A549 (cell line): ENCODE results near the gene SNW1.

ENCODE experiments used
- FOSB ChIP-seq: fragments of 250-450 bp; sonication (Bioruptor Pico); IDR thresholded peaks from 2 replicates; pipeline ENCODE4 v1.5.0; 2020; ENCODE audit warnings: mild to moderate bottlenecking, moderate library complexity
- MAZ ChIP-seq: fragments of 150-350 bp; IDR thresholded peaks from 2 replicates; pipeline ENCODE4 v1.6.1; 2014; ENCODE audit warnings: antibody characterized with exemption, low read depth, low read length, borderline replicate concordance
- NR3C1 ChIP-seq: fragments of >200 bp; sonication (Bioruptor Twin); formaldehyde crosslinking; IDR thresholded peaks from 3 replicates; pipeline ENCODE4 v1.6.1; 2017
- RCOR1 ChIP-seq: fragments of 150-350 bp; IDR thresholded peaks from 2 replicates; pipeline ENCODE4 v1.6.1; 2014; ENCODE audit warnings: antibody characterized with exemption, low read length, low read depth
- RFX5 ChIP-seq: fragments of 450-650 bp; IDR thresholded peaks from 2 replicates; pipeline ENCODE4 v1.7.1; 2014; ENCODE audit warnings: antibody characterized with exemption, mild to moderate bottlenecking, moderate library complexity
- ZC3H11A ChIP-seq: fragments of 450-650 bp; IDR thresholded peaks from 2 replicates; pipeline ENCODE4 v1.6.1; 2014; ENCODE audit warnings: antibody characterized with exemption, mild to moderate bottlenecking
- ZFP36 ChIP-seq: fragments of 450-650 bp; IDR thresholded peaks from 2 replicates; pipeline ENCODE4 v1.6.1; 2014; ENCODE audit warnings: borderline replicate concordance; ENCODE audit not compliant: partially characterized antibody
- TF ChIP-seq, protein P1 (sequence below): fragments of >200 bp; sonication (Bioruptor Twin); formaldehyde crosslinking; IDR thresholded peaks from 3 replicates; pipeline ENCODE4 v1.5.1; 2016
- TF ChIP-seq, protein P2 (sequence below): fragments of 200-600 bp; sonication (generic); IDR thresholded peaks from 2 replicates; pipeline ENCODE4 v1.6.1; 2016; ENCODE audit warnings: antibody characterized with exemption, mild to moderate bottlenecking, moderate library complexity

DNA sequence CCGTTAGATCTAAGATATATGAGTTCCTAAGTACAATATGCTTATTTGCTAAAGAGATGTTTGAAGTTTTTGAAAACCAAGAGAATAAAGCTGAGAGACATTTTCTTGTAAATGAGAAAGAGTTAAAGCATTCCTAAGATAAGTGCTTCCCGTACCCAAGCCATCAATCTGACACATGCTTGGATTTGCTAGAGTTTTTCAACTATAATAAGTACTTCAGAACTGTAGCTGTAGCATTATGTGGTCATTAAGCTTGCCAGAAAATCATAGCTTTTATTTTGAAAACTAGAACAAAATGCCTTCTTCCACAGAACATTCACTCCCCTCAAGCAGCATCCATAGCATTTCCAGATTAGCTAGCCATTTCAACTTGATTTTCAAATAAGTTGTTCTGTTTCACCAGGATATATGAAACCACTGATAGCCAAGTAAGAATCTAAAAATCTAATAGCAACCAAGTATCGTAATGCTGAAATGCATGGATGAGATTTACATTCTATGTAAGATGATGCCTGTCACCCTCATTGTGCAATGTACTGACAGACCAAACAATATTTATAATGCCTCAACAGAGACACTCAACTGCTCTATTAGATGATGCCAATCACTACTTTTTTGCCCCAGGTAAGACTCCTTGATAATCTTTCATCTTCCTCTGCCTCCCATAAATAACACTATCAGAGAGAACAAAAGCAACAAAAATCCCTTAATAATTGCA, 8.0 kb downstream of the SNW1 start:
- no peak for TF ChIP-seq ZFP36
- TF ChIP-seq, protein P1, sequence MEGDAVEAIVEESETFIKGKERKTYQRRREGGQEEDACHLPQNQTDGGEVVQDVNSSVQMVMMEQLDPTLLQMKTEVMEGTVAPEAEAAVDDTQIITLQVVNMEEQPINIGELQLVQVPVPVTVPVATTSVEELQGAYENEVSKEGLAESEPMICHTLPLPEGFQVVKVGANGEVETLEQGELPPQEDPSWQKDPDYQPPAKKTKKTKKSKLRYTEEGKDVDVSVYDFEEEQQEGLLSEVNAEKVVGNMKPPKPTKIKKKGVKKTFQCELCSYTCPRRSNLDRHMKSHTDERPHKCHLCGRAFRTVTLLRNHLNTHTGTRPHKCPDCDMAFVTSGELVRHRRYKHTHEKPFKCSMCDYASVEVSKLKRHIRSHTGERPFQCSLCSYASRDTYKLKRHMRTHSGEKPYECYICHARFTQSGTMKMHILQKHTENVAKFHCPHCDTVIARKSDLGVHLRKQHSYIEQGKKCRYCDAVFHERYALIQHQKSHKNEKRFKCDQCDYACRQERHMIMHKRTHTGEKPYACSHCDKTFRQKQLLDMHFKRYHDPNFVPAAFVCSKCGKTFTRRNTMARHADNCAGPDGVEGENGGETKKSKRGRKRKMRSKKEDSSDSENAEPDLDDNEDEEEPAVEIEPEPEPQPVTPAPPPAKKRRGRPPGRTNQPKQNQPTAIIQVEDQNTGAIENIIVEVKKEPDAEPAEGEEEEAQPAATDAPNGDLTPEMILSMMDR: no peak
- TF ChIP-seq FOSB (CRISPR knock-in tag): no peak
- TF ChIP-seq, protein P2, sequence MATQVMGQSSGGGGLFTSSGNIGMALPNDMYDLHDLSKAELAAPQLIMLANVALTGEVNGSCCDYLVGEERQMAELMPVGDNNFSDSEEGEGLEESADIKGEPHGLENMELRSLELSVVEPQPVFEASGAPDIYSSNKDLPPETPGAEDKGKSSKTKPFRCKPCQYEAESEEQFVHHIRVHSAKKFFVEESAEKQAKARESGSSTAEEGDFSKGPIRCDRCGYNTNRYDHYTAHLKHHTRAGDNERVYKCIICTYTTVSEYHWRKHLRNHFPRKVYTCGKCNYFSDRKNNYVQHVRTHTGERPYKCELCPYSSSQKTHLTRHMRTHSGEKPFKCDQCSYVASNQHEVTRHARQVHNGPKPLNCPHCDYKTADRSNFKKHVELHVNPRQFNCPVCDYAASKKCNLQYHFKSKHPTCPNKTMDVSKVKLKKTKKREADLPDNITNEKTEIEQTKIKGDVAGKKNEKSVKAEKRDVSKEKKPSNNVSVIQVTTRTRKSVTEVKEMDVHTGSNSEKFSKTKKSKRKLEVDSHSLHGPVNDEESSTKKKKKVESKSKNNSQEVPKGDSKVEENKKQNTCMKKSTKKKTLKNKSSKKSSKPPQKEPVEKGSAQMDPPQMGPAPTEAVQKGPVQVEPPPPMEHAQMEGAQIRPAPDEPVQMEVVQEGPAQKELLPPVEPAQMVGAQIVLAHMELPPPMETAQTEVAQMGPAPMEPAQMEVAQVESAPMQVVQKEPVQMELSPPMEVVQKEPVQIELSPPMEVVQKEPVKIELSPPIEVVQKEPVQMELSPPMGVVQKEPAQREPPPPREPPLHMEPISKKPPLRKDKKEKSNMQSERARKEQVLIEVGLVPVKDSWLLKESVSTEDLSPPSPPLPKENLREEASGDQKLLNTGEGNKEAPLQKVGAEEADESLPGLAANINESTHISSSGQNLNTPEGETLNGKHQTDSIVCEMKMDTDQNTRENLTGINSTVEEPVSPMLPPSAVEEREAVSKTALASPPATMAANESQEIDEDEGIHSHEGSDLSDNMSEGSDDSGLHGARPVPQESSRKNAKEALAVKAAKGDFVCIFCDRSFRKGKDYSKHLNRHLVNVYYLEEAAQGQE: no peak
- no peak for TF ChIP-seq ZC3H11A
- no peak for TF ChIP-seq NR3C1
- TF ChIP-seq RFX5: no peak
- no peak for TF ChIP-seq MAZ
- no peak for TF ChIP-seq RCOR1
